ENCODE data around the gene SUV39H2. TPM values are rescaled to one million over a fixed set of nuclear protein-coding genes. Genes with fewer than 3 reads are reported as not detected.

SUV39H2 gene
- total RNA-seq, 2 donors from 2014 or later = 1.9 to 3.0 TPM

DNA sequence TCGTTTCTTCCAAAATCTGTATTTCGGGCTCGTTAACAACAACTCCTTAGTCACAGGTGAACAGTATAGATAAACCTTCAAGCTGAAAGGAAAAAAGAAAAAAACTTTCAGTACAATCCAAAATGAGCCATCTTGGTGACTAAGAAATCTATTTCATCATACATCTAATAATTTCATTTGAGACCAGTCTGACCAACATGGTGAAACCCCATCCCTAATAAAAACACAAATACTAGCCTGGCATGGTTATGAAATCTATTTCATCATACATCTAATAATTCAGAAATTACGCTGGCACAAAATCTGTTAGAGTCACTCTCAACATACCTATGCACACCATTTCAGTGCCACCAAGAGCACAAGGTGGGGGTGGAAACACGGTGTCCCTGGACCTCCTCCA lies 66.4 kb downstream of the SUV39H2 start:
- H3K4me1 ChIP-seq = no peaks in the 10 kb centered on the region
- no peaks in the 10 kb centered on the region for H3K9me3 ChIP-seq
- no peak overlapping the region for H3K4me3 ChIP-seq
- no peaks in the 10 kb centered on the region for H3K27me3 ChIP-seq
- no peak for DNase-seq (ENCODE audit: low spot score)
- TF ChIP-seq, protein P1, sequence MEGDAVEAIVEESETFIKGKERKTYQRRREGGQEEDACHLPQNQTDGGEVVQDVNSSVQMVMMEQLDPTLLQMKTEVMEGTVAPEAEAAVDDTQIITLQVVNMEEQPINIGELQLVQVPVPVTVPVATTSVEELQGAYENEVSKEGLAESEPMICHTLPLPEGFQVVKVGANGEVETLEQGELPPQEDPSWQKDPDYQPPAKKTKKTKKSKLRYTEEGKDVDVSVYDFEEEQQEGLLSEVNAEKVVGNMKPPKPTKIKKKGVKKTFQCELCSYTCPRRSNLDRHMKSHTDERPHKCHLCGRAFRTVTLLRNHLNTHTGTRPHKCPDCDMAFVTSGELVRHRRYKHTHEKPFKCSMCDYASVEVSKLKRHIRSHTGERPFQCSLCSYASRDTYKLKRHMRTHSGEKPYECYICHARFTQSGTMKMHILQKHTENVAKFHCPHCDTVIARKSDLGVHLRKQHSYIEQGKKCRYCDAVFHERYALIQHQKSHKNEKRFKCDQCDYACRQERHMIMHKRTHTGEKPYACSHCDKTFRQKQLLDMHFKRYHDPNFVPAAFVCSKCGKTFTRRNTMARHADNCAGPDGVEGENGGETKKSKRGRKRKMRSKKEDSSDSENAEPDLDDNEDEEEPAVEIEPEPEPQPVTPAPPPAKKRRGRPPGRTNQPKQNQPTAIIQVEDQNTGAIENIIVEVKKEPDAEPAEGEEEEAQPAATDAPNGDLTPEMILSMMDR (IDR thresholded peaks at IDR 0.05) = no peak
- peaks cover 49% of the 10 kb centered on the region for H3K36me3 ChIP-seq
- no peak overlapping the region for H3K27ac ChIP-seq

DNA sequence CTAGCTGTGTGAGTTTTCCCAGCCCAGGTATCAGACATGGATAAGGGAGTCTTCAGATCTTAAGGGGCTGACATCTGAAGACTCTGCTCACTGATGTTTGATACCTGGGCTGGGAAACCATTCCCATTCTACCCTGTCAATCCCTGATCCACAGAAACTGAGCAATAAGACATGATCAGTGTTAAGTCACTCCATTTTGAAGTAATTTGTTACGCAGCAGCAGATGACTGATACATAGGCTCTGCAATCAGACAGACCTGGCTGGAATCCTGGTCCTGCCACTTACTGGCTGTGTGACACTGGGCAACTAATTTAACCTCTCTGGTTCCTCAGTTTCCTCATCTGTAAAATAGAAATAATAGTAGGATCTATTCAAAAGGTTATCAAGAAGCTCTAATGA lies 68.6 kb downstream of the SUV39H2 start:
- Histone ChIP-seq H3K27ac (no peak overlapping the region), H3K27me3 (no peaks in the 10 kb centered on the region), H3K36me3 (peaks cover 43% of the 10 kb centered on the region), H3K9me3 (no peaks in the 10 kb centered on the region), H3K4me1 (no peaks in the 10 kb centered on the region), H3K4me3 (no peak overlapping the region)
- no peak for DNase-seq (ENCODE audit: low spot score)
- TF ChIP-seq, protein P1 (IDR thresholded peaks at IDR 0.05) = no peak

- H3K4me3 ChIP-seq = no peak overlapping the region
- TF ChIP-seq, protein P1 (IDR thresholded peaks at IDR 0.05) = no peak
- H3K27ac ChIP-seq = no peak overlapping the region
- no peaks in the 10 kb centered on the region for H3K27me3 ChIP-seq
- peaks cover 0 to 9% of the 10 kb centered on the region in 2 donors for H3K4me1 ChIP-seq
- H3K9me3 ChIP-seq = no peaks in the 10 kb centered on the region
- no peak for DNase-seq (ENCODE audit: low spot score)
- H3K36me3 ChIP-seq = peaks cover 34% of the 10 kb centered on the region
Measured at GRCh38 chr10:14949291-14949690, 70.6 kb downstream of the SUV39H2 start.

DNA sequence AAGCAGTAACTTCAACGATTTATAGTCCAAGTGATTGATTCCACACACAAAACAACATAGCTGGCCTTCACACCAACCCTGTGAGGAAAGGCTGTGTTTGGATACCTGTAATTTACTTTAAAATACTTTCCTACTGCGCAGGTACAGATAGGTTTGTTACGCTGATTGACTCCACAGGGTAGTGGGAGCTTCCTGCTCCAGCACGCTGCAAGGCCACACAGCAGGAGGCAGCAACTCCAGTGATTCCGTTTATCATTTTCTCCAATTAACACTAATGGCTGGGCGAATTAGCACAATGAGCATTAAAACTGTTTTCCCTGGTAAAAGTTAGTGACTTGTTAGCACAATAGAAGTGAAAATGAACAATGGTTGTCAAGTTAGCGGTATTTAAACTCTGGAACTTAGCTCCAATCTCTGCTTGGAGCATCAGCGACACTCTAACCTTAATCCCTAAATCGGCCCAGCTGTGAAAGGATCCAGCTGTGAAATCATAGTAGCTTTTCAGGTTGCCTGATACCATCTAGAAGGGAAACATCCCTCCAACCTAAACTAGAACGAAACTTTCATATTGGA lies 74.3 kb downstream of the SUV39H2 start:
- H3K27me3 ChIP-seq = no peaks in the 10 kb centered on the region
- TF ChIP-seq, protein P1 (IDR thresholded peaks at IDR 0.05) = no peak
- H3K27ac ChIP-seq = peak overlapping the region; percentile 84 to 90
- DNase-seq (ENCODE audit: low spot score) = no peak
- H3K4me3 ChIP-seq = peak overlapping the region; percentile 61 to 76
- no peaks in the 10 kb centered on the region for H3K9me3 ChIP-seq
- peaks cover 7% of the 10 kb centered on the region for H3K36me3 ChIP-seq
- peaks cover 0 to 16% of the 10 kb centered on the region in 2 donors for H3K4me1 ChIP-seq

DNA sequence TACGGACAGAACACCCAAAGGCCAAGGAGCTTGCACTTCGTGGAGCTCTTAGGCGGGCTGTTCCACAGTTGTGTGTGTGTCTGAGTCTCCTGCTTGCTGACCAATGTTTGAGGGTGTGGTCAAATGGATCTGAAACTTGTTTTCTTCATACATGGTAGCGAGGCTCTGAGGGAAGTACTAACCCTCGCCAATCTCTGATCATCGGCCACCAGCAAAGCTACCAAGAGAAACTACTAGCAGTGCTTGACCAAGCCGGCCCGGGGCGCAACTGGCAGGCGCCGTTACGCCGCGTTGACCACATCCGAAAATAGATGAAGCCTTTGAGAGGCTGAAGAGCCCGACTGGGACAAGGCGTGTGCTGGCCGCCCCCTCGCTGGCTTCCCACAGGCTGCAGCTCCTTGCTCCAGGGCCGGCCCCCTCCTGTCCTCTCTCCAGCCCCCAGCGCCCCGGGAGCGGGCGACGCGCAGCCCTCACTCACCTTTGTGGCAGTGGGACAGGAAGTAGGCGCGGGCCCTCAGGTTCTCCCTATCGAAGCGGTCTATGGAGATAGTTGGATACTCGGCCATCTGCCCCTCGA lies 74.8 kb downstream of the SUV39H2 start:
- Histone ChIP-seq H3K4me3 (peak overlapping the region; percentile 61 to 76), H3K9me3 (no peaks in the 10 kb centered on the region), H3K27ac (peak overlapping the region; percentile 84 to 90), H3K4me1 (peaks cover 0 to 16% of the 10 kb centered on the region in 2 donors), H3K27me3 (no peaks in the 10 kb centered on the region), H3K36me3 (peaks cover 2% of the 10 kb centered on the region)
- TF ChIP-seq, protein P1 (IDR thresholded peaks at IDR 0.05) = peak in 1 of 2 donors; percentile 45
- peak; percentile 67 for DNase-seq (ENCODE audit: low spot score)

Other genes with a start within 250 kb of the SUV39H2 start
- 10 to 100 TPM; 10.6 to 14.1 TPM for gene FAM107B, start 104.0 kb upstream of the SUV39H2 start, total RNA-seq
- gene CDNF, start 40.8 kb upstream of the SUV39H2 start, total RNA-seq = 1 to 10 TPM; 1.1 to 3.3 TPM
- gene HSPA14, start 40.6 kb upstream of the SUV39H2 start, total RNA-seq = 1 to 10 TPM; 6.1 to 9.7 TPM
- gene MSANTD7, start 40.6 kb upstream of the SUV39H2 start, total RNA-seq = 1 to 10 TPM; 4.3 to 5.9 TPM
- 1 to 10 TPM; 2.9 to 4.1 TPM for gene DCLRE1C, start 75.2 kb downstream of the SUV39H2 start, total RNA-seq
- not detected for gene MEIG1, start 80.5 kb downstream of the SUV39H2 start, total RNA-seq
- gene OLAH, start 165.1 kb downstream of the SUV39H2 start, total RNA-seq = under 1 TPM in 1 of 2 donors, not detected in 1; 0.24 TPM
- gene ACBD7, start 209.9 kb downstream of the SUV39H2 start, total RNA-seq = not detected
- gene RPP38, start 218.5 kb downstream of the SUV39H2 start, total RNA-seq = 10 to 100 TPM; 11.5 to 12.3 TPM

Data from right atrium auricular region (tissue), 2 donors.